Measurements from ENCODE around the gene SNX1. TPM values are rescaled to one million over a fixed set of nuclear protein-coding genes. Genes with fewer than 3 reads are reported as not detected.
"Not testable (repeated sequence)": the region's sequence is repeated elsewhere in the genome, so short reads cannot be mapped to it uniquely, and the experiment has no call there.

Gene SNX1
- total and polyA plus RNA-seq, 2 of the 8 experiments (the other 6 are each of a cell fraction or from before 2014, with no cell fraction given), result 27.9 to 59.8 TPM

GRCh38 chr15:64120322-64120721 lies 24.5 kb downstream of the SNX1 start:
- H2AFZ ChIP-seq (ENCODE audit: low read length); DNase-seq (ENCODE audit: low read depth in 1 of 2, low spot score in 2 of 2); H4K91ac ChIP-seq (replicated peaks; ENCODE audit: insufficient read length, low read length); H3K9me3 ChIP-seq (ENCODE audit: insufficient read depth in 2 of 2, low read depth in 1 of 2, low read length in 1 of 2); H3K79me2 ChIP-seq (ENCODE audit: control insufficient read depth in 1 of 2, insufficient read depth in 2 of 2, low read length in 2 of 2); FAIRE-seq; H2BK5ac ChIP-seq (ENCODE audit: low read depth, low read length); H3K79me1 ChIP-seq (ENCODE audit: low read depth, low read length); H2BK15ac ChIP-seq (ENCODE audit: low read length); H3K18ac ChIP-seq (ENCODE audit: extremely low read depth, low read length); H3K27me3 ChIP-seq (replicated peaks in 1 of 4; ENCODE audit: control insufficient read depth in 3 of 4, extremely low read depth in 1 of 4, insufficient read depth in 3 of 4, low read length in 3 of 4); H3K23ac ChIP-seq (ENCODE audit: insufficient read length); H2BK120ac ChIP-seq (replicated peaks; ENCODE audit: low read depth, low read length); H3K4me2 ChIP-seq (ENCODE audit: insufficient read depth in 1 of 2, low read depth in 2 of 2, low read length in 2 of 2); H2BK20ac ChIP-seq (ENCODE audit: low read length); H3K14ac ChIP-seq (ENCODE audit: insufficient read length); H2BK12ac ChIP-seq (ENCODE audit: low read depth, low read length); H4K8ac ChIP-seq (ENCODE audit: extremely low read depth, insufficient read depth, low read length); H3K4me1 ChIP-seq (replicated peaks in 1 of 4; ENCODE audit: control insufficient read depth in 3 of 4, insufficient read depth in 4 of 4, low read length in 3 of 4); H3K4me3 ChIP-seq (ENCODE audit: extremely low read depth in 1 of 4, insufficient read depth in 2 of 4, low read depth in 3 of 4, low read length in 4 of 4); H3K9ac ChIP-seq (replicated peaks in 1 of 4; ENCODE audit: extremely low read depth in 1 of 4, low read depth in 3 of 4, low read length in 3 of 4); H4K5ac ChIP-seq (ENCODE audit: insufficient read length, low read depth, low read length); H3K23me2 ChIP-seq (ENCODE audit: low read depth, low read length); H4K20me1 ChIP-seq (replicated peaks in 1 of 2; ENCODE audit: control insufficient read depth in 1 of 2, insufficient read depth in 2 of 2, low read length in 2 of 2); H3K4ac ChIP-seq (replicated peaks; ENCODE audit: insufficient read length, low read depth, low read length); H3K27ac ChIP-seq (ENCODE audit: low read depth, low read length); H3K56ac ChIP-seq (replicated peaks; ENCODE audit: insufficient read length, low read depth, low read length); H2AK5ac ChIP-seq (ENCODE audit: low read depth, low read length): not testable (repeated sequence)
- H3K36me3 ChIP-seq (ENCODE audit: control insufficient read depth in 2 of 4, insufficient read depth in 4 of 4, low read length in 3 of 4), result peaks cover 6 to 45% (median 11%) of the 10 kb centered on the region in 4 experiments; a peak in 7 of 8 replicates
- POLR2A ChIA-PET (ENCODE audit: partially characterized antibody), result interaction anchor here (1.0 to 1.5 kb wide), 2 partner anchors 9 to 14 kb away, joined by 4 read pairs; no protein-coding TSS in a partner anchor
- CTCF ChIA-PET (ENCODE audit: partially characterized antibody), result interaction anchor here (0.6 kb wide), 1 partner anchor 638 kb away, joined by 3 read pairs; no protein-coding TSS in a partner anchor
- 94% methylated on average over 2 of the region's 2 CpGs; no CpG with 5 or more reads in 1 of the 2 experiments for WGBS, 2 experiments (ENCODE audit: extremely low coverage in 1 of 2, insufficient coverage in 1 of 2, insufficient read length in 1 of 2, insufficient replicate concordance in 2 of 2, low coverage in 1 of 2, low lambda C conversion rate in 2 of 2, missing lambda C conversion rate in 1 of 2)

All from H1 (cell line).